HG03469 (cell line): Measurements from ENCODE around the gene NPL.

Experiments
- ATAC-seq: cut with Tn5 transposase; IDR thresholded peaks from one replicate; pipeline ENCODE4 v1.9.1; 2021; ENCODE audit warnings: mild to moderate bottlenecking, moderate library complexity, moderate number of reproducible peaks; ENCODE audit not compliant: unreplicated experiment

Gene NPL

DNA sequence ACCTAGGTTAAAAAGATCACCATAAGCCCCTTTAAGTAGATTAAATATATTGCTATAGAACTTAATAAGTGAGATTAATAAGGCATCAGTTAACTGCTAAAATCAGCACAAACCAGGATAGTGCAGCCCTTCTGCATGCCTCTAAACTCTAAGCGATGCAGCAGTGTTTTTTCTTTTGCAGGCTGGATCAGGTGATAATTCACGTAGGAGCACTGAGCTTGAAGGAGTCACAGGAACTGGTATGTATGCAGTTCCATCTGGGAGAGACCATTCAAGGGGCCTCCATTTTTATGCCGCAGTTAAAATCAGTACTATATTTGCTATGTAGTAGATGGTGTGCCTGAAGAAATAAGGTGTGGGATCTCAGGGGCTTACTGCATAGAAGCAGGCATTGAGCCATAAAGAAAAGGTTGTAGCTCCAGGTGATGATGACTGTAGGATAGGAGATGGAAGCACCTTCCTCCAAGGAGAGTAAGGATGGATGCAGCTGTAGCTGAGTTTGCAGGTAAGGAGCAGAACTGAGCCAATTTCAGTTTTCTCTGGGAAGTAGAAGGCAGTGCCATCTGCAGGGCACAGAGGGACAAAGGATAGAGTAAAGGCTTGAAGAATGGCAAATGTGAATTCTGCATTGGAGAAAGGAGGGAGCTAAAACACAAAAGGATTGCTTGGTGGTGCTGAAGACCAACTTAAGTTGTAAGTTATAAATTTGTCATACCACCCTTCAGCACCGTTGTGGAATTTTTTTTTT is 22.6 kb downstream of the NPL start:
- ATAC-seq: no peak

DNA sequence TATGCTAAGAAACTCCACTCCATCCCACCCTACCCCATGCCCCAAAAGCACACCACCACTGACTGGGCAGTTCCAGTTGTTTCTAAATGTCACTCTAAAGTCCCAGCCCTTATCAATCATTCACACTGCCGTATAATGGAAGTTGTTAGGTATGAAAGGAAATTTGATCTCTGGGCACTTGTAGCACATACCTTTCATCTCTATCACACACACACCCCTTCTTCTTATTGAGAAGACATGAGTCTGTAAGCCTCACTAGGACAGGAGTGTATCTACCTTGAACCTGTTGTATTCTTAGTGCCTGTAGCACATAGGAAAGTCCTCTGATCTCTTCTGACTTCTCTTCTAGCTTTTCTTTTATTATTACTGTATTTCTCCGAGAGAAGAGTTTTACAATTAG is 27.3 kb downstream of the NPL start:
- no peak for ATAC-seq

DNA sequence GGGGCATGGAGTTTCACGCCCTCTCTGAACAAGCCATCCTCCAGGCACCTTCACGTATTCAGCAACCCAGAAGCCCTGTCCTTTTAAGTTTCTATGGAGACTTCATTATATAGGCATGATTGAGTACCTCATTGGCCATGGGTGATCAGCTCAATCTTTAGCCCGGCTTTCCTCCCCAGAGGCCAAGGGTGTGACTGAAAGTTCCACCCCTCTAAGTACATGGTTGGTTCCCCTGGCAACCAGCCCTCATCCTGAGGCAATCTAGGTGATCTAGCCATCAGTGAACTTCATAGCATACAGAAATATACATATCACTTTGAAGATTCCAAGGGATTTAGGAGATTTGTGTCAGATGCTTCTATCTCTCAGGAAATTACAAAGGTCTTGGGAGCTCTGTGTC is 28.2 kb downstream of the NPL start:
- ATAC-seq: no peak

DNA sequence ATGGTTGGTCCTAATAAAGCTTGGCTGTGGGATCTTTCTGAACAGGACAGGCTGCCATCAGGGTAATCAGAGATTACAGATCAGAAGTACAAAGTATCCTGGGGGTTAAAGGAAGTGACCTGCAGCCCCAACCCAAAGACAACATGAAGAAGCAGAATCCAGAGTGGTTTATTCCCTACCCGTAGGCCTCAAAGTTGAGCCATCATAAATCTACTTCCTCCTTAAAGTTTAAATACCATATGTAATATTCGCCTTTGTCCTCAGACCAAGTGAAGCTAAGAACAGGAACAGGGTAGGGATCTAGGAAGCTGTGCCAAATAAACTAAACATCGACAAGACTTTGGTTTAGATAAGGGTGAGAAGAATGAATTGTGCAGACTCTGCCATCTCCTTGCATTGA is 33.6 kb downstream of the NPL start:
- ATAC-seq: no peak

DNA sequence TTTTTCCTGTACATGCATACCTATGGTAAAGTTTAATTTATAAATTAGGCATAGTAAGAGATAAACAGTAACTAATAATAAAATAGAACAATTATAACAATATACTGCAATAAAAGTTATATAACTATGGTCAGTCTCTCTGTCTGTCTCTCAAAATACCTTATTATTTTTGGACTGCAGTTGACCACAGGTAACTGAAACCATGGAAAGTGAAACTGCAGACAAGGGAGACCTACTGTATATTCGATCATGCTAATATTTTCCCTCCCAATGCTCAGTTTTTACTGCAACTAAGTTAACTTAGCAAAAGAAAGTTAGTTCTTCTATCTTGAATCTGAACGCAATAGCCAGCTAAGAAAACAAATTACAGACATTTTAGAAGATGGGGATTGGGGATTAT is 37.3 kb downstream of the NPL start:
- no peak for ATAC-seq

DNA sequence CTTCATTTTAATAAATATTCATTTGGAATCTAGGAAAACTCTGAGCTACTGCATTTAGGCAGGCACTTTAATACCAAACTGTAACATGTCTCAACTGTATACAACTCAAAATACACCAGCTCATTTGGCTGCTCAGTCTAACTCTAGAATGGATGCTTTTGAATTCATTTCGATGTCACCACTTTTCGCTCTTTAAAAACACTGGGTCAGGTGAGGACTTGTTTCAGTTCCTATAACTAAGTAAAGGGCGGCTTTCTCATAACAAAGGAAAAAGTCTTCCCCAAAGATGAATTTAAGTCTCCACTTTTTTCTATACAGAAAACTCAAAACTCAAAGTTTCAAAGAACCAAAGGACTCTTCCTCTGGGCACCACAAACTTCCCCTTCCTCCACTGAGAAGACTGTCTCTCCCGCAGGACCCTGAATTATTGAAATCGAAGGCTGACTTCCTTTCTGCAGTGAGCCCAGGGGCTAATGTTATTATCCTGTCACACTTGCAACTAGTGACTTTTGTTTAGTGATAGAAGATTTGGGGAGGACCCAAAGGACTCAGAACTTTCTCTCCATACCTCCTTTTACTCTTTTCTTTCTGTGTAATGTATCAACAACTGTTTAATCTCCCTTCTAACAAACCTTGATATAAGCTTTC is 39.8 kb downstream of the NPL start:
- ATAC-seq: no peak

DNA sequence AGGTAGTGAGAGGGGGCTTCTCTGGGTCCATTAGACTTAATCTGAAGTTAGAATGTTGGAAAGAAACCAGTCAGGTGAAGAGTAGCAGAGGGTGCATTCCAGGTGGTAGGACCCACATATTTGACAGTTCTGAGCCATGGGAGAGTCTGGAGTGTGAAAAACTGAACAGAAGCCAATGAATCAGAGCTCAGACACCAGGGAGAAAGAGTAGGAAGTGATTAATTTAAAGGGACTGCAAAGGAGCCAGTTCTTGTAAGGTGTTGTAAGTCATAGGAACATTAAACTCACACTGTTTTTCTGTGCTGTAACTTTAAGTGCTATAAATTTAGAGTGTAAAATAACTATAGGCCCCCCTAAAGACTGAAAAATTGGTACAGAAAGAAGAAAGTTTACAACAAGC is 43.7 kb downstream of the NPL start:
- no peak for ATAC-seq

DNA sequence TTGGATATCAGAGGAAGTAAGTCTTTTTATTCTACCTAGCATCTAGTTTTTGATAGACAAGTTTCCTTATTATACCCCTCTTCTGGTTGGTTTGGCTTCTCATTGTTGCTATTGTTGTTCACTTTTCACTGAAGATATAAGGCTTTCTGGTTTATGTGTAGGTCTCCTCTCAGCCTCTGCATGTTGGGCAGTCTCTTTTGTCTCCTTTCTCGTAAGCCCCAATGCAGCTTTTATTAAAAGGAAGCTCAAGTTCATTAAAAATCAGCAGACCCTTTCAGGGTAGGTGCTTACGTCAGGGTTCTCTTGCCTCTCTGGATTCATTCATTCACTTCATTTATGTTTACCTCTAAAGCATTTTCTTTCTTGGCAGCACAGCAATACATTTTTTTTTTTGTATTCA is 44.8 kb downstream of the NPL start:
- ATAC-seq: no peak

DNA sequence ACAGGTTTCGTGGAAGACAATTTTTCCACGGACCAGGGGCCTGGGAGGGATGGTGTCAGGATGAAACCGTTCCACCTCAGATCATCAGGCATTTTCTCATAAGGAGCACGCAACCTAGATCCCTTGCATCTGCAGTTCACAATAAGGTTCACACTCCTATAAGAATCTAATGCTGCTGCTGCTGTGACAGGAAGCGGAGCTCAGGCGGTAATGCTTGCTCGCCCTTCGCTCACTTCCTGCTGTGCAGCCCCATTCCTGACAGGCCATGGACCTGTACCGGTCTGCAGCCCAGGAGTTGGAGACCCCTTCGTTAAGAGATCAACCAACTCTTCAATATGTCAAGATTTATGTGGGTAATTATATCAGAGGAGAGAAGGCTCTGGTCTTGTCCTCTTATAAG is 46.2 kb downstream of the NPL start:
- ATAC-seq: no peak

DNA sequence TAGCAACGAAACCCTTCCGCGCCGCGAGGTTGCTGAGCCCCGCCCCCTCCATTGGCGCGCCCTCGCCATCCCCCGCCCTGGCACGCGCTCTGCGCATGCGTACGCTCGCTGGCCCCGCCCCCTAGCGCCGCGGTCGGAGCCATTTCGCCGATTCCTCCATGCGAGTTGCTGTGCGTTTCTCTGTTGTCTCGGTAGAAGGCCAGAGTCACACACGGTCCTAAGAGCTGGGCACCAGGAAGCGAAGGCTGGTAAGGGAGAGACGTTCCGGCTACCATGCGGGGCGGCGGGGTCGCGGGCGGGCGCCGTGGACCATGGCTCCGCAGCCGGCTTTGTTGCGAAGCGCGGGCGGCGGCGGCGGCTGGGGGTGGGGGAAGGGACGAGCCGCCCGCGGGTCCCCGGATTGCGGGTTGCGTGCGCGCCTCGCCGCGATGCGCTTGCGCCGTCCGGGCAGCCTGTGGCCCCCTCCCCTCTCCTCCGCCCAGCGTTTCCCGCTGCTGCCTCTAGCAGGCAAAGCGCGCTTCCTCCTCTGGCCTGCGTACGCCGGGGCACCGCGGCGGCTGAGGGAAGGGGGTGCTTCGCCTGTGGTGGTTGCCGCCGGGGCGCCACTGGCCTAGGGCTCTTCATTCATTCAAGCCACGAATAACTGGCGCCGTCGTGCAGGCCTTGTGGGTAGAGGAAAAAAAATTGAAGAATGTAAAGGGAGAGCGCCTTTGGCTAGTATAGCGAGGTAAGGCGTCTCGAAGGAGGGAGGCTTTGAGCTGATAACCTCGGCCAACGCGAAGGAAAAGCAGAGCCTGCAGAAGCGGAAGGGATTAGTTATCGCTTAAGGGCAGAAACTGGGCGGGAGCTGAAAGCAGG is 49.9 kb downstream of the NPL start, which contains the start of gene DHX9:
TSS of gene DHX9 (plus strand) at position 139 of the 858 bp plus-strand sequence. CDS start 3,220 bp downstream, outside the sequence.
- peak; percentile 64 for ATAC-seq

DNA sequence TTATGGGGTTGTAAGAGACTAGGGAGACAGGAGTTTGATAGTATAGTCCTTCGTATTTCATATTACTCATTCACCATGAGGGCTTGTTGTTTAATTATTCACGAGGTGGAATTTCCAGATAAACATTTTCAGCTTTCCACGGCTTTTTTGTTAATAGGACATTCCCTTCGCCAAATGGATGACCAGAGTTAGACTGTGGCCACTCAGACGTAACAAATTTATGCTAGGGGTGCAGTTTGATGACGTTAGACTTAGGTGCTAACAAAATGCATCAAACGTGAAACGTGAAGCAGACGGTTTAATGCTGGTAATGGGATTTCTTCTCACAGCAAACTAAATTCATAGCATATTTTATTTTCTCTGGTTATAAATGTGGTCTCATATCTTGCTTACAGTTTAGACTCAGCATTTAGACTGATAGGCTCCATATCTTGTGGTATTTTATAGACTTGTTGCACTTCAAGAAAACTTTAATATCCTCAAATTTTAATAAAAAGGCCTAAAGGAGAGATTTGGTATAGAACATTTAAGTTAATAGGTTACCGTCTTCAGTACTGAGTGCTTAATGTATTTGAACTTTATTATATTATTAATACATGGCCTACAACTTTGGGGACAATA is 51.9 kb downstream of the NPL start:
- ATAC-seq: no peak

DNA sequence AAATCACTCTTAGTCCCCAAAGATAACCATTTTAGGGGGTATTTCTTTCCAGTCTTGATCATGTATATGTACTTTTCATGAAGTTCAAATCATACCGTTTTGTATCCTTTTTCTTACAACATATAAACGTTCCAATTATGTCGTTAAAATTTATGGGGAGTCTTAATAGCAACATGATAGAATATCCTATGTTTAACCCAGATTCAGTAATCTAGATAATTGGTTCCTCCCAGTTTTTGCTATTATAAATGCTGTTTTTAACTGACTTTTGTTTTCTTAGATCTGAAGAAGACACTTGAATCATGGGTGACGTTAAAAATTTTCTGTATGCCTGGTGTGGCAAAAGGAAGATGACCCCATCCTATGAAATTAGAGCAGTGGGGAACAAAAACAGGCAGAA is 52.7 kb downstream of the NPL start:
- ATAC-seq: no peak

DNA sequence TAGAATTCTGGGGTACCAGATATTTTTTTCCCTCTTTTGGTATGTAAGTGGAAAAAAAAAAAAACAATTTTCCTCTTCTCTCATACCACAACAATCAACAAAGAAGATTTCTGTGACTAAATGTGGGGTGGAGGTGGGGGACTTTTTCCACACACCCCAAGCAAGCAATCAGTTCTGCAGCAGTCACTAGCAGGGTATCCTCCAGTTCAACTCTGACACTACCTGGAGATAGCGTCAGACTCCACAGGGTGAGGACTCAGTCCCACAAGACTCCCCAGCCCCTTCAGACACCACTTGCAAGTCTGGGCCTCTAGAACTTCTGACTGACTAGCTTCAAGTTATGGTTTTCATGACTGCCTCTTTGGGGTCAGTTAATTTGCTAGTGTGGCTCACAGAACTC is 55.8 kb downstream of the NPL start:
- no peak for ATAC-seq

DNA sequence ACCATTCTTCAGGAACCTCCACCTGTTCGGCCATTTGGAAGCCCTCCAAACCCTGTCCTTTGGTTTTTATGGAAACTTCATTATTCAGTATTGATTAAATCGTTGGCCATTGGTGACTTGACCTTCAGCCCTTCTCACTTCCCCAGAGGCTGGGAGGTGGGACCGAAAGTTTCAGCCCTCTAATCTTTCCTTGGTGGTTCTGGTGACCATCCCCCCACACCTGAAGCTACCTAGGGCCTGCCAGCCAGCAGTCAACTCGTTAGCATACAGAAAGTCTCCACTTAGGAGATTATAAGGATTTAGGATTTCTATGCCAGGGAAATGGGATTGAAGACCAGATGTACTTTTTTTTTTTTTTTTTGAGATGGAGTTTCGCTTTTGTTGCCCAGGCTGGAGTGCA is 56.3 kb downstream of the NPL start:
- no peak for ATAC-seq

DNA sequence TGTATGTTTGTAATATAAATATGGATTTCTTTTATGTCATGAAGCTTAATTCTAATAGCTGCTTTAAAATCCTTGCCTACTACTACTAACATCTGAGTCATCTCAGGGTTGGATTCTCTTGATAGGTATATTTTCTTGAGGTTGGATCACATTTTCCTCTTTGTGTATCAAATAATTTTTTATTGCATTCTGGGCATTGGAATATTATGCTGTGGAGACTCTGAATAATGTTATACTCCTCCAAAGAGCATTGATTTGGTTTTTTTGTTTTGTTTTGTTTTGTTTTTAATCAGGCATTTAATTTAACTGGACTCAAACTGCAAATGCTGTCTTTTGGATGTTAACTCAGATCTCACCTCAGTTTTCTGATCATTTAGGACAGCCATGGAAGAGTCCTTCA is 57.5 kb downstream of the NPL start:
- no peak for ATAC-seq

DNA sequence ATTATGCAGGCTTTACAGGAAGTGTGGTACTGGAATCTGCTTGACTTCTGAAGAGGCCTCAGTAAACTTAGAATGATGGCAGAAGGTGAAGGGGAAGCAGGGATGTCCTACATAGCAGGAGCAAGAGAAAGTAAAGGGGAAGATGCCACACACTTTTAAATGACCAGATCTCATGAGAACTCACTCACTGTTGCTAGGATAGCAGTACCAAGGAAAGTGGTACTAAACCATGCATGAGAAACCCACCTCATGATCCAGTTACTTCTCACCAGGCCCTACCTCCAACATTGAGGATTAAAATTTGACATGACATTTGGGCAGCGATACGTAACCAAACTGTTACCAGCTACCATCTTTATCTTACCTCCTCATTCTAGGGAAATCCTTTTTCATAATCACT is 59.2 kb downstream of the NPL start:
- ATAC-seq: no peak

DNA sequence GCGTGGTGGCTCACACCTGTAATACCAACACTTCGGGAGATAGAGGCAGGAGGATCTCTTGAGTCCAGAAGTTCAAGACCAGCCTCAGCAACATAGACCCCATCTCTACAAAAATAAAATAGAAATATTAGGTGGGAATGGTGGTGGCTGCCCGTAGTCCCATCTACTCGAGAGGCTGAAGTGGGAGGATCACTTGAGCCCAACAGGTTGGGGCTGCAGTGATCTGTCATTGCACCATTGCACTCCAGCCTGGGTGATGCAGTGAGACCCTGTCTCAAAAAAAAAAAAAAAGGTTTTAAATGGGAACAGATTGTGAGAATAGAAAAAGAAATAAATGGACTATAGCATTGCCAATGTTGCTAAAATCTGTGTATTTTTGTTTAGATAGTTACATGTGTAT is 60.7 kb downstream of the NPL start:
- no peak for ATAC-seq

DNA sequence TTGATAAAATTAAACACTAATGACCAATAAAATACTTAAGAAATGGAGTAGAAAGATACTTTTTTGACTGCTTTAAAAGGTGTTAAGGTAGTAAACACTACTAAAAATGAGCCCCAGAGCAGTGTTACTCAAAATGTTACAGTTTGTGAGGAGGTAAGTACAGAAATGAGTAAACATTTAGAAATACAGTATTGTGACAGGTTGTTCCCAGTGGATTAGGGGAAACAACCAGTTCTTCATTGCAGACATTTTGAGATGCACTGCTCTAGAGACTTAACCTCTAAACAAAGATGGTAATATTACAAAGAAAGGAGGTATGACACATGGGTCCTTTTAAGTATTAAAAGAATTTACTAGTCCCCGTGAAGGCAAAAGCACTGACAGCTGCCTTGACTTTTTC is 62.3 kb downstream of the NPL start:
- no peak for ATAC-seq

DNA sequence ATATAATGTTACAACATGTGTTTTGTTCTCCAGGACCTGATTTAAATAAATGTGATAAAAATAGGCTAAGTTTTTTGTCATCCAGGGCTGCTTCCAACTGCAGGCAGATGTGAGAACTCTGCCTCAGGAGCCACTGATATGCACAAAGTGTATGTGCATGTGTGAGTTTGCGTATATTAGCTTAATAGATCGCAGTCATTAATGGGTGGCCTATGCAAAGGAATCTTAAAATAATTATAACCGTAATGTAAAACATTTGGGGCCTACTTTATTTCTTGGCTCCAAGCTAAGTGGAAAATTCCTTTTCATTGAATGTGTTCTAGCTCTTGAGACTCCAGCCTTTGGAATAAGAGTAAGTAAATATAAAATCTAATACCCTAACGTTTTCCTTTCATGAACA is 66.3 kb downstream of the NPL start:
- ATAC-seq: no peak

DNA sequence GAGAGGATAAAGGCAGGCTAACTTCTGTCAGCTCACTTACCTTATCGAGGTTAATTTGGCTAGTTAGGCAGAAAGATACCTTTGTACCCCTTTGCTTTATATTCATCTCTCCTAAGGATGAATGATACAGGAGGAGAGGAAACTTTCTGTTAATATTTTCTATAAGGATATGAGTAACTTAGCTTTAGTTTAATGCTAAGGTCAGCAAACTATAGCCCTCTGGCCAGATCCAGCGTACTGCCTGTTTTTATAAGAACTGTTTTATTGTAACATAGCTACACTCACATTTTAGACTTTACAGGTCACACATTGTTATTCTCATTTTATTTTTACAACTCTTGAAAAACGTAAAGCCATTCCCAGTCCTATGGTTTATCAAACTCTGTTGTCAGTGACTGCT is 67.6 kb downstream of the NPL start:
- no peak for ATAC-seq

DNA sequence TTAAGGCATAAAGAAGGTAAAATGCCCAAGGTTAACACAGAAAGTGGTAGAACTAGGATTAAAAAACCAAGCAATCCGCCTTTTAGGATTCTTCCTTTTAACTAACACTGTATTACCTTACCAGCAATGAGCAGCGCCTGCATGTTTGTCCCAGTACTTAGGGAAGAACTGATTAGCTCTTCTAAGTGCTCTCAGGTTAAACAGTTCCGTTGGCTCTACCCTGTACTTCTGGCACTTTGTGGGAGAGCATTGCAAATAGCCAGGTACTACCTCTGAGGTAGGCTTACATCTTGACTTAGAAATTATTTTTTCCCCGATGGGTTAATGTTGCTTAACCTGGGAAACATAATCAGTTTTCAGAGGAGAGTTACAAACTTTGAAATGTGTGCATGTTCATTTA is 71.1 kb downstream of the NPL start:
- no peak for ATAC-seq
